ENCODE data around the gene PDE4B.
"Not testable (repeated sequence)": the region's sequence is repeated elsewhere in the genome, so short reads cannot be mapped to it uniquely, and the experiment has no call there.

Gene PDE4B

DNA sequence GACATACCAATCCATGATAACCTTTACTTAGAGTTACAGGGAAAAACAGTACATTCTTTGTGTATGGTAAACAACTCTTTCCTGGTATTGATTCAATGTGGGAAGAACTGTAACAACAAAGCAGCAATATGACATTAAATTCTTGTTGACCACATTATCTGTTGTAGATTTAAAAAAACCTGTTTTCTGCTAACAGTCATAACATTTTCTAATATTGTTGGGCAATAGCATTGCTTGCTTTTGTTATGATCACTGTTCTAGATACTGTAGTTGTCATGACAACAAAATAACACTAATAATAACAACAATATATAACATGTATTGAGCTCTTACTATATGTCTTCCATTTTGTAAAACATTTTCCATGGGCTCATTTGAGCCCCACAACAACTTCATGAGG, 54.2 kb downstream of the PDE4B start:
- no peak for DNase-seq (ENCODE audit: insufficient read length, low spot score)
- TF ChIP-seq PAX5 (IDR thresholded peaks at IDR 0.05; ENCODE audit: insufficient read depth, low read length, severe bottlenecking), result no peak
- TF ChIP-seq SPI1 (IDR thresholded peaks at IDR 0.05; ENCODE audit: low read depth, low read length), result no peak
- no peak for TF ChIP-seq TAF1 (IDR thresholded peaks at IDR 0.05; ENCODE audit: low read depth, low read length)
- TF ChIP-seq POLR2AphosphoS5 (IDR thresholded peaks at IDR 0.05; ENCODE audit: low read depth, low read length), result no peak
- no peak for TF ChIP-seq POU2F2 (IDR thresholded peaks at IDR 0.05; ENCODE audit: low read depth, low read length)
- TF ChIP-seq POLR2A (IDR thresholded peaks at IDR 0.05; ENCODE audit: low read depth, low read length), result no peak
- FAIRE-seq, result no peak

- DNase-seq (ENCODE audit: insufficient read length, low spot score), result no peak
- no peak for TF ChIP-seq SPI1 (IDR thresholded peaks at IDR 0.05; ENCODE audit: low read depth, low read length)
- no peak for TF ChIP-seq TAF1 (IDR thresholded peaks at IDR 0.05; ENCODE audit: low read depth, low read length)
- TF ChIP-seq POU2F2 (IDR thresholded peaks at IDR 0.05; ENCODE audit: low read depth, low read length), result no peak
- TF ChIP-seq POLR2AphosphoS5 (IDR thresholded peaks at IDR 0.05; ENCODE audit: low read depth, low read length), result no peak
- TF ChIP-seq POLR2A (IDR thresholded peaks at IDR 0.05; ENCODE audit: low read depth, low read length), result no peak
- TF ChIP-seq PAX5 (IDR thresholded peaks at IDR 0.05; ENCODE audit: insufficient read depth, low read length, severe bottlenecking), result no peak
- FAIRE-seq, result no peak
These were observed 57.6 kb downstream of the PDE4B start for GRCh38 chr1:65850281-65850680.

- not testable (repeated sequence) for FAIRE-seq; DNase-seq (ENCODE audit: insufficient read length, low spot score)
These were observed 63.9 kb downstream of the PDE4B start for GRCh38 chr1:65856591-65856990.

DNA sequence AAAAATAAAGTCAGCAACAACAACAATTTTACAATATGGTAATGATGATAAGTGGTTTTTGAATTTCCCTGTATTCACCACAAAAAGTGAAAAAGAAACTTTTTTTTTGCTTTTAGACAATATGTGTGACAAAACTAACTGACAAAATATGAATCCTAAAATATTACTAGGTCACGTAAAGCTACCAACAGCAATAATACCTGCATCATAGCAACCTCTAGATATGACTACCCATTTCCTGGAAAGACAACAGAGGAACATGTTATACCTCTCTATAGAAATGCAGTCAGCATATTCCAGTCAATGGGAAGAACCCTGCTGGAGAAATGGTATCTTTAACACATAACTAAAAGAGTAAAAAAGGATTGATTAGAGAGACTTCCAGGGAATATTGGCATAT, 73.7 kb downstream of the PDE4B start:
- no peak for FAIRE-seq
- DNase-seq (ENCODE audit: insufficient read length, low spot score), result no peak
- TF ChIP-seq POLR2AphosphoS5 (IDR thresholded peaks at IDR 0.05; ENCODE audit: low read depth, low read length) (no peak), POU2F2 (IDR thresholded peaks at IDR 0.05; ENCODE audit: low read depth, low read length) (no peak), TAF1 (IDR thresholded peaks at IDR 0.05; ENCODE audit: low read depth, low read length) (no peak), PAX5 (IDR thresholded peaks at IDR 0.05; ENCODE audit: insufficient read depth, low read length, severe bottlenecking) (no peak), POLR2A (IDR thresholded peaks at IDR 0.05; ENCODE audit: low read depth, low read length) (no peak), SPI1 (IDR thresholded peaks at IDR 0.05; ENCODE audit: low read depth, low read length) (no peak)

- TF ChIP-seq POU2F2 (IDR thresholded peaks at IDR 0.05; ENCODE audit: low read depth, low read length), result no peak
- no peak for TF ChIP-seq TAF1 (IDR thresholded peaks at IDR 0.05; ENCODE audit: low read depth, low read length)
- TF ChIP-seq PAX5 (IDR thresholded peaks at IDR 0.05; ENCODE audit: insufficient read depth, low read length, severe bottlenecking), result no peak
- no peak for TF ChIP-seq POLR2A (IDR thresholded peaks at IDR 0.05; ENCODE audit: low read depth, low read length)
- no peak for TF ChIP-seq SPI1 (IDR thresholded peaks at IDR 0.05; ENCODE audit: low read depth, low read length)
- TF ChIP-seq POLR2AphosphoS5 (IDR thresholded peaks at IDR 0.05; ENCODE audit: low read depth, low read length), result no peak
- no peak for DNase-seq (ENCODE audit: insufficient read length, low spot score)
- FAIRE-seq, result no peak
These were observed 79.6 kb downstream of the PDE4B start for GRCh38 chr1:65872301-65872700.

DNA sequence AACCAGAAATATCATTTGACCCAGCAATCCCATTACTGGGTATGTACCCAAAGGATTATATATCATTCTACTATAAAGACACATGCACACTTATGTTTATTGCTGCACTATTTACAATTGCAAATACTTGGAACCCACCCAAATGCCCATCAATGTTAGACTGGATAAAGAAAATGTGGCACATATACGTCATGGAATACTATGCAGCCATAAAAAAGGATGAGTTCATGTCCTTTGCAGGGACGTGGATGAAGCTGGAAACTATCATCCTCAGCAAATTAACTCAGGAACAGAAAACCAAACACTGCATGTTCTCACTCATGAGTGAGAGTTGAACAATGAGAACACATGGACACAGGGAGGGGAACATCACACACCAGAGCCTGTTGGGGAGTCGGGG, 85.6 kb downstream of the PDE4B start:
- not testable (repeated sequence) for FAIRE-seq

DNA sequence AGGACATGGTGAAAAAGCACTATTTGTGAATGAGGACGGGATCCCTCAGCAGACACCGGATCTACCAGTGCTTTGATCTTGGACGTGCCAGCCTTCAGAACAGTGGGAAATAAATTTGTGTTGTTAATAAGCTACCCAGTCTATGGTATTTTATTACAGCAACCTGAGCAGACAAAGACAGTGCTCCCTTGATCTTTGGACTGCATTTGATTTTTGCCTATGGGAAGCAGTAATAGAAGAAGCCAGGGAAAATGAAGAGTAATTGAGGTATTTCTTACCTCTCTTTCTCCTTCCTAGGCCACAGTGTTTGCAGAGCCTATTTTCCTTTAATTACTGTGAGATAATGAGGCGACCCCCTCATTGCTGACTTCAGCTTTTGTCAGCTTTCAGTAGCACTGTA, 87.9 kb downstream of the PDE4B start:
- no peak for TF ChIP-seq SPI1 (IDR thresholded peaks at IDR 0.05; ENCODE audit: low read depth, low read length)
- no peak for TF ChIP-seq POLR2AphosphoS5 (IDR thresholded peaks at IDR 0.05; ENCODE audit: low read depth, low read length)
- TF ChIP-seq POU2F2 (IDR thresholded peaks at IDR 0.05; ENCODE audit: low read depth, low read length), result no peak
- no peak for TF ChIP-seq PAX5 (IDR thresholded peaks at IDR 0.05; ENCODE audit: insufficient read depth, low read length, severe bottlenecking)
- no peak for TF ChIP-seq TAF1 (IDR thresholded peaks at IDR 0.05; ENCODE audit: low read depth, low read length)
- no peak for TF ChIP-seq POLR2A (IDR thresholded peaks at IDR 0.05; ENCODE audit: low read depth, low read length)
- no peak for FAIRE-seq
- no peak for DNase-seq (ENCODE audit: insufficient read length, low spot score)

More for the DNA sequence above, 85.6 kb downstream of the PDE4B start:
- not testable (repeated sequence) for DNase-seq (ENCODE audit: insufficient read length, low spot score)

DNA sequence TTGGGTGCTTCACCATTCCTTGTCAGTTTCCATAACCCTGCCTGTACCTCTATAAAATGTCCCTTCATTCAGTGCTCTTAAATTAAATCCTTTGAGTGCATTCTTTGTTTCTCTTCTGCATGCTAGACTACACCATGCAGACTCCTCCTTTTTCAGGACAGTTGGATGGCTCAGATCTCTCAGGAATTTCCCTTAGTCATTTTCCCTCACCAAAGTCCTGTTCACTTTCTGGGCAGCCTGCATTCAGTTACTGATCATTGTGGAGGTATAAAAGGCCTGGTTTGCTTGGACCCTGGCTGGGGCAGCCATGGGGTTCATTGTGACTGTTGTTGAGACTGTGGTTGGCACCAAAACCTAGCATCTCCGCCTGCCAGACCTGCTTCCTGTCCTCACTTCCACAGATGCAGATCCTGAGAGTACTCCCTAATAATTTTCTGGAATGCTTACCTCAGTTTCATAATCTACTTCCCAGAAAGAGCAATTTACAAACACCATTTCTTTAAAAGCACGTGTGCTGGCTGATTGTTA, 88.4 kb downstream of the PDE4B start:
- no peak for DNase-seq (ENCODE audit: insufficient read length, low spot score)
- FAIRE-seq, result no peak
- TF ChIP-seq SPI1 (IDR thresholded peaks at IDR 0.05; ENCODE audit: low read depth, low read length), result no peak
- TF ChIP-seq POU2F2 (IDR thresholded peaks at IDR 0.05; ENCODE audit: low read depth, low read length), result no peak
- TF ChIP-seq PAX5 (IDR thresholded peaks at IDR 0.05; ENCODE audit: insufficient read depth, low read length, severe bottlenecking), result no peak
- no peak for TF ChIP-seq POLR2A (IDR thresholded peaks at IDR 0.05; ENCODE audit: low read depth, low read length)
- TF ChIP-seq POLR2AphosphoS5 (IDR thresholded peaks at IDR 0.05; ENCODE audit: low read depth, low read length), result no peak
- TF ChIP-seq TAF1 (IDR thresholded peaks at IDR 0.05; ENCODE audit: low read depth, low read length), result no peak

DNA sequence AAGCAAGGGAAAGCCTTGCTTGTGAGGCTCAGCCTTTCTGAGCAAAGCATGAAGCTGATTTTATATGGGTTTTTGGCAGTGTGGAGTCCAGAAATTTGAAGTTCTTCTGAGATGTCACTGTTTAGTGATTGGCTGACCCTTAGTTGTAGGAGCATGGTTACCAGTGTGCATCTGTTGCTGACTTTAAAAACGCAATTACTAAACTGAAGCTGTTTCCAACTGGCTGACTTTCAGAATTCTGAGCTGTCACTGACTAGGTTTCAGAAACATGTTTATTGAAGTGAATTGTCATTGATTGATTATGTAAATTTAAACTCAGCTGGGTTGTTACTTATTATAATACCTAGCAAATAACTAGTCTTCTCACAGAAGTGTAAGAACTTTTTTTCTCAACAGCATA, 89.4 kb downstream of the PDE4B start:
- no peak for FAIRE-seq
- no peak for DNase-seq (ENCODE audit: insufficient read length, low spot score)
- TF ChIP-seq POLR2A (IDR thresholded peaks at IDR 0.05; ENCODE audit: low read depth, low read length) (no peak), SPI1 (IDR thresholded peaks at IDR 0.05; ENCODE audit: low read depth, low read length) (no peak), PAX5 (IDR thresholded peaks at IDR 0.05; ENCODE audit: insufficient read depth, low read length, severe bottlenecking) (no peak), POLR2AphosphoS5 (IDR thresholded peaks at IDR 0.05; ENCODE audit: low read depth, low read length) (no peak), TAF1 (IDR thresholded peaks at IDR 0.05; ENCODE audit: low read depth, low read length) (no peak), POU2F2 (IDR thresholded peaks at IDR 0.05; ENCODE audit: low read depth, low read length) (no peak)

- FAIRE-seq (no peak), DNase-seq (ENCODE audit: insufficient read length, low spot score) (no peak)
- no peak for TF ChIP-seq SPI1 (IDR thresholded peaks at IDR 0.05; ENCODE audit: low read depth, low read length)
- no peak for TF ChIP-seq TAF1 (IDR thresholded peaks at IDR 0.05; ENCODE audit: low read depth, low read length)
- TF ChIP-seq POLR2AphosphoS5 (IDR thresholded peaks at IDR 0.05; ENCODE audit: low read depth, low read length), result no peak
- no peak for TF ChIP-seq POLR2A (IDR thresholded peaks at IDR 0.05; ENCODE audit: low read depth, low read length)
- TF ChIP-seq POU2F2 (IDR thresholded peaks at IDR 0.05; ENCODE audit: low read depth, low read length), result no peak
- no peak for TF ChIP-seq PAX5 (IDR thresholded peaks at IDR 0.05; ENCODE audit: insufficient read depth, low read length, severe bottlenecking)
These were observed 96.7 kb downstream of the PDE4B start for GRCh38 chr1:65889441-65889840.
